A549 treated with RU486 at 1 μM for 4 hours (cell line): ENCODE measurements around the gene PPM1F. TPM values are rescaled to one million over a fixed set of nuclear protein-coding genes. Genes with fewer than 3 reads are reported as not detected.

Source experiments
- total RNA-seq: library from RNA; stranded (reverse); fragments of 200-300 nt; extraction: Qiagen RNA extraction; gene quantifications from 5 replicates; pipeline ENCODE4 v1.2.3, GENCODE V29; 2022; ENCODE audit warnings: low read depth

PPM1F gene
- 14.7 to 20.9 TPM (median 18.8 TPM) in 5 replicates for total RNA-seq

GRCh38 chr22:21952586-21953571 lies at the start of gene PPM1F:
PPM1F (minus strand) TSS chr22:21952848; CDS start chr22:21946048, 6,800 bp downstream.

GRCh38 chr22:21982338-21982965 lies 29.8 kb upstream of the PPM1F start, which contains the start of gene TOP3B:
TOP3B (minus strand) TSS chr22:21982787; CDS start chr22:21975709, 7,078 bp downstream.

Other genes with a start within 250 kb of the PPM1F start
- gene YPEL1, start 217.1 kb downstream of the PPM1F start, total RNA-seq: 0.18 to 0.31 TPM (median 0.26 TPM) in 5 replicates
- 43.6 to 70.9 TPM (median 55.5 TPM) in 5 replicates for gene MAPK1, start 85.2 kb downstream of the PPM1F start, total RNA-seq
- 12.2 to 15.9 TPM (median 13.7 TPM) in 5 replicates for gene TOP3B, start 29.9 kb upstream of the PPM1F start, total RNA-seq